BJ (cell line): ENCODE results near the gene PHLDA2. TPM values are rescaled to one million over a fixed set of nuclear protein-coding genes. Genes with fewer than 3 reads are reported as not detected.

Experiments
- CTCF ChIA-PET: fragments of 350-600 bp; formaldehyde crosslinking; extraction: SDS; loops from one replicate; lab custom pipeline; 2021; ENCODE audit warnings: antibody characterized with exemption, inconsistent platforms; lab: Yijun Ruan, JAX
- POLR2A ChIA-PET: fragments of 300-600 bp; sonication (Branson Sonifier 250); formaldehyde crosslinking; extraction: SDS; loops from one replicate; lab custom pipeline; 2021; ENCODE audit warnings: antibody characterized with exemption; lab: Charles Lee
- DNase-seq: peaks from one replicate; pipeline ENCODE4 v3.0.0-alpha.2; 2011; ENCODE audit warnings: low read depth
- H3K27me3 ChIP-seq: 2 replicates; pipeline ENCODE4 v1.6.0; 2011; ENCODE audit warnings: low read length; ENCODE audit not compliant: control insufficient read depth, insufficient read depth
- H3K36me3 ChIP-seq: 2 replicates; pipeline ENCODE4 v1.5.1; 2011; ENCODE audit warnings: low read length; ENCODE audit not compliant: control insufficient read depth, insufficient read depth
- H3K4me3 ChIP-seq: 2 replicates; pipeline ENCODE4 v1.5.1; 2011; ENCODE audit warnings: low read depth, mild to moderate bottlenecking, control low read depth, low read length
- CTCF ChIP-seq: IDR thresholded peaks from 2 replicates; pipeline ENCODE4 v1.5.1; 2011; ENCODE audit warnings: low read depth, mild to moderate bottlenecking, control low read depth, inconsistent platforms, low read length, moderate library complexity; ENCODE audit not compliant: insufficient read depth
- polyA plus RNA-seq: library from polyadenylated mRNA; depleted of rRNA; stranded (reverse); fragments of >200 nt; gene quantifications from 2 replicates; pipeline ENCODE4 v1.2.3, GENCODE V29; 2011

PHLDA2 gene
- polyA plus RNA-seq, 1 experiment = 12.8 TPM

GRCh38 chr11:2914455-2915195 lies 14.6 kb downstream of the PHLDA2 start:
- Histone ChIP-seq H3K36me3 (no peaks in the 10 kb centered on the region), H3K4me3 (no peak overlapping the region), H3K27me3 (no peaks in the 10 kb centered on the region)
- no peak for TF ChIP-seq CTCF
- CTCF ChIA-PET = no interaction called here
- POLR2A ChIA-PET = no interaction called here
- no peak for DNase-seq

GRCh38 chr11:2913776-2914175 lies 15.4 kb downstream of the PHLDA2 start:
- no peak for DNase-seq
- Histone ChIP-seq H3K4me3 (no peak overlapping the region), H3K36me3 (no peaks in the 10 kb centered on the region), H3K27me3 (no peaks in the 10 kb centered on the region)
- ChIA-PET POLR2A (no interaction called here), CTCF (no interaction called here)
- no peak for TF ChIP-seq CTCF

GRCh38 chr11:2913019-2913431 lies 16.2 kb downstream of the PHLDA2 start:
- CTCF ChIA-PET = interaction anchor here (0.5 to 1.7 kb wide), 2 partner anchors 20 to 1445 kb away, joined by 4 read pairs; no protein-coding TSS in a partner anchor
- 0 out of 2 replicates have a peak, but pooled peaks have one; percentile 3 for TF ChIP-seq CTCF
- Histone ChIP-seq H3K4me3 (no peak overlapping the region), H3K36me3 (no peaks in the 10 kb centered on the region; the same call in 1 of the 2 replicates), H3K27me3 (no peaks in the 10 kb centered on the region)
- POLR2A ChIA-PET = no interaction called here
- no peak for DNase-seq

DNA sequence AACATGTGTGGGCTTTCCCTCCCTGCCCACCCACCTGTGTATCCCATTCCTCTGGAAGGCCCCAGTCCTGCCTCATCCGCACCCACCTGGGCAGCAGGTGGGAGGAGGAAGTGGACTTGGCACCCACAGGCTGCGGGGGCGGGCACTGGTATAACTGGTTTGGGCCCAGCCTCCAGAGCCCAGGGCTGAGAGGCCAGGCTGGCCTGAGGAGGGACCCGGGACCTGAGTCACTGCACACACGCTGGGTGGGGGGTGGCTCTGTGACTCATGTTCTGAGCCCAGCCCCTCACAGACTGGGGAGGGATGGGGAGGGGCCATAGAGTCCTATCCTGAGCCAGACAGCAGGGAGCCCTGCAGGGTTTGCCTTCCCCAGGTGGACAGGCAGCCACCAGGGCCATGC lies 16.7 kb downstream of the PHLDA2 start:
- Histone ChIP-seq H3K27me3 (no peaks in the 10 kb centered on the region), H3K36me3 (no peaks in the 10 kb centered on the region; the same call in 1 of the 2 replicates), H3K4me3 (no peak overlapping the region)
- no peak for TF ChIP-seq CTCF
- no peak for DNase-seq
- ChIA-PET CTCF (interaction anchor here (1.2 to 1.7 kb wide), 3 partner anchors 10 to 19 kb away, joined by 4 to 6 read pairs (median 5); partner anchors contain the start of gene PHLDA2), POLR2A (no interaction called here)

- CTCF ChIA-PET = interaction anchor here (1.2 to 1.7 kb wide), 3 partner anchors 9 to 19 kb away, joined by 4 to 6 read pairs (median 5); partner anchors contain the start of gene PHLDA2
These were observed 17.3 kb downstream of the PHLDA2 start for GRCh38 chr11:2911785-2912391.

More at GRCh38 chr11:2911785-2912391, 17.3 kb downstream of the PHLDA2 start:
- no peak for DNase-seq
- Histone ChIP-seq H3K27me3 (no peaks in the 10 kb centered on the region), H3K36me3 (no peaks in the 10 kb centered on the region; the same call in 1 of the 2 replicates), H3K4me3 (no peak overlapping the region)
- POLR2A ChIA-PET = no interaction called here
- no peak for TF ChIP-seq CTCF
